Measurements from ENCODE around the gene MARK1. TPM values are rescaled to one million over a fixed set of nuclear protein-coding genes. Genes with fewer than 3 reads are reported as not detected.

Gene MARK1
- total and polyA plus RNA-seq, 2 experiments from 2014 or later: 11.1 to 13.6 TPM

GRCh38 chr1:220701974-220702373 lies 174.0 kb downstream of the MARK1 start:
- peaks cover 38% of the 10 kb centered on the region for H3K4me1 Mint-ChIP-seq

More at GRCh38 chr1:220701974-220702373, 174.0 kb downstream of the MARK1 start:
- H3K27me3 Mint-ChIP-seq (ENCODE audit: insufficient read depth, low read depth, poor library complexity): peaks cover 4% of the 10 kb centered on the region
- Histone ChIP-seq H3K27ac (ENCODE audit: low read depth) (no peak overlapping the region), H3K4me3 (no peak overlapping the region), H4K20me1 (replicated peaks; ENCODE audit: insufficient read depth) (no peaks in the 10 kb centered on the region), H3K4me1 (ENCODE audit: insufficient read depth) (0 out of 2 replicates have a peak, but pooled peaks cover 10% of the 10 kb centered on the region), H3K79me2 (replicated peaks; ENCODE audit: insufficient read depth) (no peaks in the 10 kb centered on the region), H3F3A (replicated peaks; ENCODE audit: low read depth) (no peaks in the 10 kb centered on the region), H3K4me2 (no peak overlapping the region), H3K9me2 (ENCODE audit: insufficient read depth) (no peaks in the 10 kb centered on the region), H3K27me3 (ENCODE audit: insufficient read depth) (no peaks in the 10 kb centered on the region), H2AFZ (no peak overlapping the region), H3K36me3 (ENCODE audit: insufficient read depth) (no peaks in the 10 kb centered on the region)
- peaks cover 3% of the 10 kb centered on the region; the same call in 1 of the 3 replicates for H3K36me3 Mint-ChIP-seq (ENCODE audit: low read depth)
- H3K9me3 Mint-ChIP-seq: no peaks in the 10 kb centered on the region
- DNase-seq (ENCODE audit: low spot score) (no peak), ATAC-seq (no peak)
- H3K27ac Mint-ChIP-seq: no peak overlapping the region
- H3K4me3 Mint-ChIP-seq: no peak overlapping the region
- TF ChIP-seq ZNF462 (CRISPR knock-in tag; IDR thresholded peaks at IDR 0.05) (no peak), CTCF (conservative IDR thresholded peaks at IDR 0.05; ENCODE audit: low read depth in 2 of 2) (no peak), ZNF114 (CRISPR knock-in tag; IDR thresholded peaks at IDR 0.05) (no peak), POLR2AphosphoS5 (IDR thresholded peaks at IDR 0.05; ENCODE audit: low read depth) (no peak), STAT1 (IDR thresholded peaks at IDR 0.05; ENCODE audit: unreplicated experiment) (no peak), CREB1 (CRISPR knock-in tag; IDR thresholded peaks at IDR 0.05; ENCODE audit: low read depth) (no peak), NANOG (IDR thresholded peaks at IDR 0.05; ENCODE audit: borderline replicate concordance) (no peak), ZNF331 (CRISPR knock-in tag; IDR thresholded peaks at IDR 0.05; ENCODE audit: low read depth) (no peak), EZH2 (IDR thresholded peaks at IDR 0.05; ENCODE audit: low read depth, unreplicated experiment) (no peak), REST (IDR thresholded peaks at IDR 0.05; ENCODE audit: unreplicated experiment) (no peak), ETS1 (IDR thresholded peaks at IDR 0.05) (no peak), JUNB (IDR thresholded peaks at IDR 0.05; ENCODE audit: unreplicated experiment) (no peak), EZH2phosphoT487 (IDR thresholded peaks at IDR 0.05; ENCODE audit: unreplicated experiment) (no peak)
